HG03025 (cell line): ENCODE results near the gene AP1G1.
A peak's percentile ranks its signal among the peaks of the same experiment; 100 is the strongest.
"Not testable (repeated sequence)": the region's sequence is repeated elsewhere in the genome, so short reads cannot be mapped to it uniquely, and the experiment has no call there.

Source experiments
- ATAC-seq: cut with Tn5 transposase; IDR thresholded peaks from one replicate; pipeline ENCODE4 v1.9.1; 2021; ENCODE audit warnings: mild to moderate bottlenecking, moderate library complexity; ENCODE audit not compliant: unreplicated experiment, low FRiP score

AP1G1 gene

DNA sequence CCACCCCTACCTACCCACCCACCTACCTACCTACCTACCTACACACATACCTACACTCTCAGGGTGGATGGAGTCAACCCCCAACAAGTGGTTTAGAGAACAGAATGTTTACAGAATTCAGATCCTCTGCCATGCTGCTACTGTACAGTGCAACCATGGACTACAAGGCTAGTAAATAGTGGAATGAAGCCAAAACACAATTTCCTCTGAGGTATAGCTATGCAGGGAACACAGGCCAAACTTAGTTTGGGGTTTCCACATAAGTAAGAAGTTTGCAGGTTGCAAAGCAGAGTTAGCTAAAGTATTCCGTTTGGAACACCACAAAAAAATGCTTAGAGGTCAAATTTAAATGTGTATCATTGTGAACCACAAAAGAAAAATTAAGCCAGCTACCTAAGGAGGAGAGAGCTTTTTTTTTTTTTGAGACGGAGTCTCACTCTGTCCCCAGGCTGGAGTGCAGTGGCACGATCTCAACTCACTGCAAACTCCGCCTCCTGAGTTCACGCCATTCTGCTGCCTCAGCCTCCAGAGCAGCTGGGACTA, 2.7 kb upstream of the AP1G1 start:
- ATAC-seq, result no peak

GRCh38 chr16:71810155-71810530, 1.5 kb upstream of the AP1G1 start:
- ATAC-seq, result not testable (repeated sequence)

DNA sequence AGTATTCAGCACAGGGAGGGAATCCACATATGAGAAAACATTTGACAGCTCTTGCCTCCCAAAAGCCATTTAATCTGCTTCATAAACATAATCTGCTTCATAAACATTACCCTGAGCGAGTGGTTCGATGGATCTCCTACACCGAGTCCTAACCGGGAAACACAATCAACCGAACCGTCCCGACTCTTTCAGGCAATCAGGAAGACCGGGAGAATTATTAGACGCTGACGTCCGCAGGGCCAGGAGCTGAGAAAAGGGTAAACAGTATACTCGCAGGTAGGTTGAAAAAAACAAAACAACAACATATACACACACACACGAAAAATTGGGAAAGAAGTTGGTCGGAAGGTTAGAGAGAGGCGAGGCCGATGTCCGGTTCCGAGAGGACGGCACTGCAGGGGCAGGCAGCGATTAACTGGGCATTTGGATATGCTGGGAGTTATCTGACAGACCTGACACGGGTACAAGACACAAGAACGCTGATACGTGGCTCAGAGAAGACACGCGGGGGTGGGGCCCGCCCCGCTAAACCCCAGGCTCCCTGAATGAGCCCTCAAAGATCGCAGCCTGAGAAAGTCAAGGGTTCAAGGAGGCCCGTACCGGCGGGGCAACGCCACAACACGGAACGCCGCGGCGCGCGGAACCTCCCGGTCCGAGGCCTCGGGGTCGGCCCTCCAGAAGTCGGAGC, 585 bp downstream of the AP1G1 start:
- ATAC-seq, result peak; percentile 41

- no peak for ATAC-seq
Observed at GRCh38 chr16:71803305-71803690, 5.3 kb downstream of the AP1G1 start.

- ATAC-seq, result no peak
Observed at GRCh38 chr16:71796501-71797097, 12.0 kb downstream of the AP1G1 start.

- no peak for ATAC-seq
Observed at GRCh38 chr16:71794943-71795342, 13.7 kb downstream of the AP1G1 start.

GRCh38 chr16:71794018-71794417, 14.6 kb downstream of the AP1G1 start:
- no peak for ATAC-seq

DNA sequence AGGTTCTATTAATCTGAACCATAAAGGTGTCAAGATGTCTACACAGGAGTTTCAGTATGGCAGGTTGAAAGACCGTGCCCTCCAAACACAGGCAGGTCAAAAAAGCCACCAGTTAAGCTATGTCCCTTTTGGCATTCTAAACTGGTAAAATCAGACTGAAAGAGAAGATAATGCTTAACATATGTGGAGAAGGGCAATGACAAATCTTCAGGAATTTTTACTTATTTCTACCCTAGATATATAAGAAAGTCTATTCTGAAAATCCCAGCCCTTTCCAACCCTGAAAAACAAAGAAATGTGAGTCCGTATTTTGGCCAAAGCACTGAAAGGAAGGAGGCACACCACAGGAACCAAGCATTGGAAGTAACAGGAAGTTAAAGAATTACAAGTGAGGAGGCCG, 16.5 kb downstream of the AP1G1 start:
- ATAC-seq, result no peak

DNA sequence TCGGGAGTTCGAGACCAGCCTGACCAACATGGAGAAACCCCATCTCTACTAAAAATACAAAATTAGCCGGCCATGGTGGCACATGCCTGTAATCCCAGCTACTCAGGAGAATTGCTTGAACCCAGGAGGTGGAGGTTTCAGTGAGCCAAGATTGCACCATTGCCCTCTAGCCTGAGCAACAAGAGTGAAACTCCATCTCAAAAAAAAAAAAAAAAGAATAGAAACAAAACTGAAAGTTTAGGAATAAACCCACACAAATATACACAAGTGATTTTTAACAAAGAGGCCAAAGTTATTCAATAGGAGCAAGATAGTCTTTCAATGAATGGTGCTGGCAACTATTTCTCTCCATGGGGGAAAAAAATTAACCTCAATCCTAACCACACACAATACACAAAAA, 18.3 kb downstream of the AP1G1 start:
- ATAC-seq, result not testable (repeated sequence)

DNA sequence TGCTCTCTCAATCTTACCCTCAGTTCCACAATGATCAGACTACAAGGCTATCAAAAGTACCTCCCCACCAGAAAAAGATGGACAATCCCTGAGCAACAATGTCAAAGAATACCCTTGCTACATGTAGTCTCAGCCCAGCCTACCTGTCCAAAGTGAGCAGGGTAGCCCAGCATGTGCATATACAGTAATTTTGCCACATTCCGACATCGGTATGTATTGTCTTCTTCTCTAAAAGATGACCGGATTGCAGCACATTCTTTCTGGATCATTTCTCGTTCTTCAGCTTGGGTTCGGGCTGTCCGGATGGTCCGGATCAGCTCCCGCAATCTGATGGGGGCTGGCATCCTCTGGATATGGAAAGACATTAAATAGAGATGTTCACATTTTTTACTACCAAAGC, 19.5 kb downstream of the AP1G1 start:
- ATAC-seq, result no peak

- ATAC-seq, result no peak
Observed at GRCh38 chr16:71788578-71788977, 20.1 kb downstream of the AP1G1 start.

GRCh38 chr16:71785143-71785542, 23.5 kb downstream of the AP1G1 start:
- not testable (repeated sequence) for ATAC-seq

DNA sequence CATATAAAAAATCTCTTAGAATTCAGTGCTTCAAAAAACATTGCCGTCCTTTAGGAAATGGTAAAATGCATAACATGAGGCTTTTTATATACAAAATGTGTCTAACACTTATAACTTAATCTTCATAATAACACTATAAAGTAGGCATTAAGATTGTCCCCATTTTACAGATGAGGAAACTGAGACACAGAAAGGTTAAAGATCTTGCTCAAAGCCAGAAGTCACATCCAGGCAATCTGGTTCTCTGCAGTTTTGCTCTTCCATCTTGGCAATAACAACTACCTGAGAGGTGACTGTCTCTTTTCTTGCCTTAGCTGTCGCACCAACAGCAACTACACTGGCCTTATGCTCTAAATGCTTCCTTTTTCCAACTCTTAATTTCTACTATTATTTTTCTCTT, 24.5 kb downstream of the AP1G1 start:
- ATAC-seq, result no peak

DNA sequence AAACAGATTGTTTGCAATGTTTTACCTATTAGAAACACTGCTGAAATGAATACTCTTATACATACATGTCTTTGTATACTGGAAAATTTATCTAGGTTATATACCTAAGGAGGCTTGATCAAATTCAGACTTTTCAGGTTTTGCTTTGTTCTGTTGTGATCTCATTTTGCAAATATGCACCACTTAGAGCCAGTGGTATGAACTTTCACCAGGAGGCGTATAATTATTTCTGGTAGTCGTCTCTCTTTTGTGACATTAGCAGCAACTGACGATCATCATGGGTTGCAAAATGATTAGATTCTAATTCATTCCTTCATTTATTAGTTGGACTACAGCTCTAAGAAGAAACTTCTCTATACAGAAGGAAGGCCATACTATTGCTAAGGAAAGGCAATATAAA, 26.9 kb downstream of the AP1G1 start:
- ATAC-seq, result no peak

GRCh38 chr16:71780521-71781089, 28.0 kb downstream of the AP1G1 start:
- ATAC-seq, result no peak

GRCh38 chr16:71778780-71779179, 29.9 kb downstream of the AP1G1 start:
- ATAC-seq, result no peak

DNA sequence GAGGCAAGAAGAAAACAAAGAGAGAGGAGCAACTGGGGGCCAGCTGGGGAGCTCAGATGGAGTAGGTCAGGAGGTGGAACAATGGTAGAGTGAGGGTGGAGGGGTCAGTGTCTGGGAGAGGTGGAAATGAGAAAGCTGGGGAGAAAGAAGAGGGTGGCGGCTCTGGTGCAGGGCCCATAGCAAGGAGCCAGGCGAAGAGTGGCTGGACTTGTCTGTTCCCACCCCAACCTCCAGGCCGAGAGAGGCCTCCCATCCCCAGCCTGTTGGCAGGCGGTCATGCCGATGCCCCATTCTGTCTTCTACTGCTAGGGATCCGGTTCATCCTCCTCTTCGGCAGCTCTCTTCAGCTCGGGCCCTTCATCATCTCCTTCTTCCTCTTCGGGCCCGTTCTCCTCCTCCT, 31.3 kb downstream of the AP1G1 start:
- ATAC-seq, result no peak

- no peak for ATAC-seq
Observed at GRCh38 chr16:71775949-71776348, 32.7 kb downstream of the AP1G1 start.

DNA sequence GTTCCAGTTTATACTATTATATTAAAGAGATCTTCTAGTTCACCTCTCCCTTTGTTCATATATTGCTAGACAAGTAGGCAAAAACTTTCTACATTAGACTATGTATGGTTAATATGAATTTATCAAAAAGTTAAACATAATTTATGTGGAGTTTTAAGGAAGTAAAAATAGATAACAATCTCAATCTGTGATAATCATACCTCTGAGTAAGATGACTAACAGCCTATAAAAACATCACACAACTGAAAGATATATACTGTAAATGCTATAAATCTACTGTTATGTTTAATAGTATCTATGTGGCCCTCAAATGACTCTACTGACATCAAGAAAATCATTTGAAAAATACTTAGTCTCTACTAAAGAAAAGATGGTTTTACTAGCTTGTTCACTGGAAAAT, 37.1 kb downstream of the AP1G1 start:
- no peak for ATAC-seq

DNA sequence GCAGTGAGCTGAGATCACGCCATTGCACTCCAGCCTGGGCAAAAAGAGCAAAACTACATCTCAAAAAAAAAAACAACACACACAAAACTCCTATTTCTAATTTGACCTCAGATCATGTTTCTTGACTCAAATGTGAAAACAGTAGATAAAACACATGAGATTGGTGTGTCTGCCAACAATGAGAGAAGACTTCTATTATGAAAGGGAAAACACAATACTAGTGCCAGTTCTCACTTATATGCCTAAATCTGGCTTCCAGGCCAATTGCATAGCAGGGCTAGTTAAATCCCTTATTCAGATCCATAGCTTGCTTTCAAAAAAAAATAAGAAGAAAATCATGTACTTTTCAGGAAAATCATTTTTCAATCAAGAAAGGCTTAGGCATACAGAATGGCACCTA, 39.4 kb downstream of the AP1G1 start:
- no peak for ATAC-seq

DNA sequence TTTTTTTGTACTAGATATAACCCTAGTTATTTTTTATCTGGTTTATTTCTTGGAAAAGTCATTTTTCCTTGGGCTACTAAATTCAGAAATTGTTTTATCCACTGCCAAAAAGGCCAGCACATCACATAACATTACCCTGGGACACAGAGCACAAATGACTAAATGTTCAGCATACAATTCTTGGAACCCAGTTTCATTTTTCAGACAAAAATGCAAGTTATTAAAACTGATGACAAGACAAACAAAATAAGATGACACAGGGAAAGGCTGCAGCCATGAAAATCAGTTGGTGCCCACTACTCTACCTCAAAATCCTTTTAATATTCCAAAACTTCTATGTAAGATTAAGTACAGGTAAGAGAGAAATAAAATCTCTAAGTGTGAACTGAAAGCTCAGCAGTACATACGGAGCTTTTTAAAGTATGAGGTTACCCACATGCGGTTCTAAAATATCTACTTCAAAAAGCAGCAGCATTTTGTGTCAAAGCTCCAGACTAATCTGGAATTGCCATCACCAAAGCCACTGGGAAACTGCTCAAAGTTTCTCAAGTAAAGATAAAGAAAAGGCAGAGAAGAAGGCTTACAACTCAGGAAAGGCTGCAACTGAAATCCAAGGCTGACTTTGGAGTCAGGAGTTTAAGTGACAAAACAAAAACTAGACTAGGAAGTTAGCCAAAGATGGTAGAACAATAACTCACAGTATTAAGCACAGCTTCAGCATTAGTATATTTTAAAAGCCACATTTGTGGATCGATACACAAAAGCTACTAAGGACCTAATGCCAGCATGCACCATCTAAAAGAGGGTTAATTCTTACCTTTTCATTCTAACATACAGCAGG, 41.4 kb downstream of the AP1G1 start:
- no peak for ATAC-seq
